H1 (cell line): Measurements from ENCODE around the gene NECTIN1. TPM values are rescaled to one million over a fixed set of nuclear protein-coding genes. Genes with fewer than 3 reads are reported as not detected.
A peak's percentile ranks its signal among the peaks of the same experiment; 100 is the strongest.

ENCODE experiments used
- CTCF ChIA-PET: fragments of 300-600 bp; sonication (Branson Sonifier 250); formaldehyde crosslinking; loops from one replicate; lab custom pipeline; 2021; ENCODE audit not compliant: partially characterized antibody; lab: Charles Lee
- POLR2A ChIA-PET: fragments of 300-600 bp; sonication (Branson Sonifier 250); formaldehyde crosslinking; loops from one replicate; lab custom pipeline; 2021; ENCODE audit warnings: inconsistent platforms; ENCODE audit not compliant: partially characterized antibody; lab: Charles Lee
- DNase-seq, 2 experiments: peaks; one replicate each; pipeline versions ENCODE4 v3.0.0 to v3.0.0-alpha.2; 2010 to 2022; ENCODE audit warnings: low spot score in 2 of 2, low read depth in 1 of 2, mixed read lengths in 1 of 2
- FAIRE-seq: peaks from 2 replicates; lab custom pipeline; 2011; peaks lifted over from hg19 to GRCh38; lab: Jason Lieb, UNC
- H2AFZ ChIP-seq: 2 replicates; pipeline ENCODE4 v1.8.1; 2012; ENCODE audit warnings: low read length, inconsistent platforms
- H2AK5ac ChIP-seq: 2 replicates; pipeline ENCODE4 v1.6.1; 2013; ENCODE audit warnings: low read depth, low read length
- H2BK120ac ChIP-seq: replicated peaks from 2 replicates; pipeline ENCODE3; 2013; ENCODE audit warnings: low read depth, low read length, inconsistent platforms
- H2BK12ac ChIP-seq: 2 replicates; pipeline ENCODE4 v1.6.1; 2013; ENCODE audit warnings: low read depth, low read length
- H2BK15ac ChIP-seq: 2 replicates; pipeline ENCODE4 v1.6.1; 2013; ENCODE audit warnings: low read length
- H2BK20ac ChIP-seq: 2 replicates; pipeline ENCODE4 v1.6.1; 2013; ENCODE audit warnings: low read length
- H2BK5ac ChIP-seq: 2 replicates; pipeline ENCODE4 v1.6.1; 2013; ENCODE audit warnings: low read depth, low read length
- H3K14ac ChIP-seq: 2 replicates; pipeline ENCODE4 v1.6.1; 2013; ENCODE audit warnings: inconsistent platforms; ENCODE audit not compliant: insufficient read length
- H3K18ac ChIP-seq: 2 replicates; pipeline ENCODE4 v1.6.1; 2013; ENCODE audit warnings: low read length; ENCODE audit errors: extremely low read depth
- H3K23ac ChIP-seq: 2 replicates; pipeline ENCODE4 v1.6.1; 2013; ENCODE audit warnings: inconsistent platforms; ENCODE audit not compliant: insufficient read length
- H3K23me2 ChIP-seq: 2 replicates; pipeline ENCODE4 v1.6.1; 2013; ENCODE audit warnings: low read depth, low read length
- H3K27ac ChIP-seq: 2 replicates; pipeline ENCODE4 v1.6.1; 2011; ENCODE audit warnings: low read depth, low read length, inconsistent platforms
- H3K27me3 ChIP-seq, 4 experiments: replicated peaks in 1 of 4; 1 replicate in 1 of 4; 2 replicates in 3 of 4; pipeline versions ENCODE4 v1.6.1 to v1.8.1; 2011 to 2013; ENCODE audit warnings: low read length in 3 of 4, mild to moderate bottlenecking in 3 of 4, inconsistent platforms in 2 of 4, mixed read lengths in 2 of 4, moderate library complexity in 1 of 4; ENCODE audit not compliant: control insufficient read depth in 3 of 4, insufficient read depth in 3 of 4; ENCODE audit errors: extremely low read depth in 1 of 4
- H3K36me3 ChIP-seq, 4 experiments: 2 replicates each; pipeline versions ENCODE4 v1.6.1 to v1.8.1; 2011 to 2013; ENCODE audit warnings: mild to moderate bottlenecking in 4 of 4, low read length in 3 of 4, moderate library complexity in 2 of 4, control low read depth in 1 of 4, inconsistent platforms in 1 of 4; ENCODE audit not compliant: insufficient read depth in 4 of 4, control insufficient read depth in 2 of 4
- H3K4ac ChIP-seq: replicated peaks from 2 replicates; pipeline ENCODE3; 2013; ENCODE audit warnings: low read length, low read depth, mixed read lengths, inconsistent platforms; ENCODE audit not compliant: insufficient read length
- H3K4me1 ChIP-seq, 4 experiments: replicated peaks in 1 of 4; 1 replicate in 1 of 4; 2 replicates in 3 of 4; pipeline versions ENCODE4 v1.6.1 to v1.8.1; 2011 to 2013; ENCODE audit warnings: low read length in 3 of 4, inconsistent platforms in 2 of 4, mixed read lengths in 1 of 4; ENCODE audit not compliant: insufficient read depth in 4 of 4, control insufficient read depth in 3 of 4
- H3K4me2 ChIP-seq, 2 experiments: 2 replicates each; pipeline versions ENCODE4 v1.6.1 to v1.8.1; 2011 to 2013; ENCODE audit warnings: low read depth in 2 of 2, low read length in 2 of 2, control low read depth in 1 of 2, inconsistent platforms in 1 of 2, mild to moderate bottlenecking in 1 of 2; ENCODE audit not compliant: insufficient read depth in 1 of 2
- H3K4me3 ChIP-seq, 4 experiments: fragments of 200-600, 300-600 bp in 1 of 4; sonication (generic), shearing (Covaris generic), sonication (Bioruptor Twin) in 1 of 4; 2 replicates each; pipeline versions ENCODE4 v1.5.1 to v1.8.1; 2011 to 2016; ENCODE audit warnings: low read length in 4 of 4, low read depth in 3 of 4, control low read depth in 2 of 4, inconsistent platforms in 2 of 4, mild to moderate bottlenecking in 2 of 4, mixed read lengths in 1 of 4, moderate library complexity in 1 of 4; ENCODE audit not compliant: insufficient read depth in 2 of 4; ENCODE audit errors: extremely low read depth in 1 of 4
- H3K56ac ChIP-seq: replicated peaks from 2 replicates; pipeline ENCODE3; 2013; ENCODE audit warnings: low read depth, mild to moderate bottlenecking, mixed read lengths, low read length, inconsistent platforms; ENCODE audit not compliant: insufficient read length
- H3K79me1 ChIP-seq: 2 replicates; pipeline ENCODE4 v1.6.1; 2013; ENCODE audit warnings: low read depth, low read length, control low read depth
- H3K79me2 ChIP-seq, 2 experiments: 2 replicates each; pipeline versions ENCODE4 v1.6.1 to v1.8.1; 2012 to 2013; ENCODE audit warnings: low read length in 2 of 2, mild to moderate bottlenecking in 2 of 2, inconsistent platforms in 1 of 2; ENCODE audit not compliant: insufficient read depth in 2 of 2, control insufficient read depth in 1 of 2
- H3K9ac ChIP-seq, 4 experiments: replicated peaks in 1 of 4; 1 replicate in 1 of 4; 2 replicates in 3 of 4; pipeline versions ENCODE4 v1.6.1 to v1.8.1; 2011 to 2013; ENCODE audit warnings: low read depth in 3 of 4, low read length in 3 of 4, control low read depth in 2 of 4, mild to moderate bottlenecking in 2 of 4, moderate library complexity in 2 of 4, inconsistent platforms in 1 of 4; ENCODE audit errors: extremely low read depth in 1 of 4
- H3K9me3 ChIP-seq, 2 experiments: 2 replicates each; pipeline versions ENCODE4 v1.6.1 to v1.8.1; 2012 to 2013; ENCODE audit warnings: mild to moderate bottlenecking in 2 of 2, moderate library complexity in 2 of 2, control low read depth in 1 of 2, inconsistent platforms in 1 of 2, low read depth in 1 of 2, low read length in 1 of 2, mixed read lengths in 1 of 2; ENCODE audit not compliant: insufficient read depth in 2 of 2
- H4K20me1 ChIP-seq, 2 experiments: replicated peaks in 1 of 2; 2 replicates each; pipeline versions ENCODE3 to v1.8.1; 2011 to 2013; ENCODE audit warnings: inconsistent platforms in 2 of 2, low read length in 2 of 2, mild to moderate bottlenecking in 1 of 2; ENCODE audit not compliant: insufficient read depth in 2 of 2, control insufficient read depth in 1 of 2
- H4K5ac ChIP-seq: 2 replicates; pipeline ENCODE4 v1.6.1; 2013; ENCODE audit warnings: low read length, low read depth, mixed read lengths, inconsistent platforms; ENCODE audit not compliant: insufficient read length
- H4K8ac ChIP-seq: 2 replicates; pipeline ENCODE4 v1.8.0; 2013; ENCODE audit warnings: mild to moderate bottlenecking, moderate library complexity, low read length, inconsistent platforms; ENCODE audit not compliant: insufficient read depth; ENCODE audit errors: extremely low read depth
- H4K91ac ChIP-seq: replicated peaks from 2 replicates; pipeline ENCODE3; 2013; ENCODE audit warnings: low read length, mixed read lengths, inconsistent platforms; ENCODE audit not compliant: insufficient read length
- GABPA ChIP-seq: IDR thresholded peaks from 2 replicates; pipeline ENCODE4 v1.6.1; 2011; ENCODE audit warnings: mild to moderate bottlenecking, low read length, moderate library complexity, borderline replicate concordance; ENCODE audit not compliant: insufficient read depth
- KDM5A ChIP-seq: fragments of 200-600 bp; IDR thresholded peaks from 2 replicates; pipeline ENCODE4 v1.7.1; 2012; ENCODE audit warnings: mild to moderate bottlenecking, low read length, inconsistent platforms, mixed read lengths
- POLR2A ChIP-seq, 2 experiments: IDR thresholded peaks; 1 replicate in 1 of 2; 2 replicates in 1 of 2; pipeline ENCODE4 v1.6.1; 2011; ENCODE audit warnings: low read depth in 2 of 2, low read length in 2 of 2, mild to moderate bottlenecking in 2 of 2; ENCODE audit errors: control extremely low read depth in 1 of 2
- RAD21 ChIP-seq, 2 experiments: IDR thresholded peaks in 1 of 2; conservative IDR thresholded peaks in 1 of 2; 2 replicates each; pipeline ENCODE4 v1.6.1; 2011; ENCODE audit warnings: low read depth in 2 of 2, low read length in 2 of 2, improper control_type of control experiment in 1 of 2, inconsistent platforms in 1 of 2, mild to moderate bottlenecking in 1 of 2, moderate library complexity in 1 of 2
- RNF2 ChIP-seq: fragments of 200-900, 300-1000 bp; sonication (generic); IDR thresholded peaks from 2 replicates; pipeline ENCODE4 v1.7.1; 2016; ENCODE audit warnings: borderline replicate concordance, low read depth, mild to moderate bottlenecking, antibody characterized with exemption, low read length; ENCODE audit not compliant: poor library complexity, severe bottlenecking; ENCODE audit errors: missing control alignments
- RXRA ChIP-seq: IDR thresholded peaks from 2 replicates; pipeline ENCODE4 v1.6.1; 2011; ENCODE audit warnings: low read depth, mild to moderate bottlenecking, low read length, moderate library complexity; ENCODE audit not compliant: insufficient read depth
- SIRT6 ChIP-seq: IDR thresholded peaks from one replicate; pipeline ENCODE4 v1.7.1; 2012; ENCODE audit warnings: low read length, inconsistent platforms
- YY1 ChIP-seq: IDR thresholded peaks from 2 replicates; pipeline ENCODE4 v1.6.1; 2011; ENCODE audit warnings: low read depth, mild to moderate bottlenecking, low read length
- WGBS, 2 experiments: shearing (Covaris generic) in 1 of 2; methylation state at CpG; one replicate each; pipeline versions ENCODE4 v1.1.6 to v1.1.7; 2013 to 2015; ENCODE audit warnings: low lambda C conversion rate in 2 of 2, mixed read lengths in 2 of 2, inconsistent platforms in 1 of 2, low coverage in 1 of 2, missing lambda C conversion rate in 1 of 2; ENCODE audit not compliant: insufficient replicate concordance in 2 of 2, insufficient coverage in 1 of 2, insufficient read length in 1 of 2; ENCODE audit errors: extremely low coverage in 1 of 2, missing lambda C conversion rate in 1 of 2; 5-methylcytosine and 5-hydroxymethylcytosine counted together
- polyA plus RNA-seq, 7 experiments: library from polyadenylated mRNA; depleted of rRNA in 3 of 7; stranded (reverse) in 5 of 7; unstranded in 2 of 7; fragments of >200 nt in 5 of 7; fragments of 200-250 nt in 2 of 7; gene quantifications; 1 replicate in 5 of 7; 2 replicates in 1 of 7; 4 replicates in 1 of 7; pipeline versions ENCODE4 v1.2.1 to v1.2.3, GENCODE V29; 2011 to 2013; ENCODE audit warnings: missing spikeins in 2 of 7, mixed read lengths in 2 of 7
- total RNA-seq: library from RNA; stranded (reverse); fragmentation: NEBNext Ultra II Directional; extraction: Animal tissue kit (Norgen Biotek cat#: 25700); gene quantifications from 2 replicates; pipeline ENCODE4 v1.2.1, GENCODE V29; 2021
- TF ChIP-seq, protein P1 (sequence below): IDR thresholded peaks from 2 replicates; pipeline ENCODE4 v1.6.1; 2011; ENCODE audit warnings: low read depth, mild to moderate bottlenecking, low read length; ENCODE audit not compliant: insufficient read depth

NECTIN1 gene
- total and polyA plus RNA-seq, 2 of the 8 experiments (the other 6 are each of a cell fraction or from before 2014, with no cell fraction given): 43.2 to 97.7 TPM

DNA sequence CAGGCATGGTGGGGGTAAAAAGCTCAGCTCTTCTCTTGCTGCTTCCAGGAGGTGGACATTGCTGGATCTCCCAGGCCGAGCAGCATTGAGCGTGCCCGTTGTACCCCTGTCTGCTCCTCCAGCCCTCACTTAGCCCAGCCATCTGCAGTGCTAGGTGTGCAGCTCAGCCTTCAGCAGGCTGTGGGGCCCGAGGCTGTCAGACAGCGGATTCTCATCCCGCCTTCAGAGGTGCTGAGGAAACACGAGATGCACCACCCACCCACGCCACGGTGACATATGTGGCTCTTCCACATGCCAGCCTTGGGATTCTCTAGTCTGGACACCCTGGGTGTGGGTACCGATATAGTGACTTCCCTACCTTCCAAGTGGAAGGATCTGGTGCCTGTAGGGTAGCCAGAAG lies 48.9 kb upstream of the NECTIN1 start:
- H2BK5ac ChIP-seq: no peak overlapping the region
- no peaks in the 10 kb centered on the region for H3K79me2 ChIP-seq
- H4K91ac ChIP-seq: peak overlapping the region; percentile 19
- H2AFZ ChIP-seq: no peak overlapping the region
- H3K9me3 ChIP-seq: no peaks in the 10 kb centered on the region
- no peak overlapping the region for H3K23ac ChIP-seq
- DNase-seq (no peak), FAIRE-seq (no peak)
- peaks cover 0 to 5% of the 10 kb centered on the region in 2 experiments for H4K20me1 ChIP-seq
- H3K14ac ChIP-seq: no peak overlapping the region
- ChIA-PET CTCF (interaction anchor here (1.0 kb wide), 1 partner anchor 51 kb away, joined by 3 read pairs; no protein-coding TSS in a partner anchor), POLR2A (interaction anchor here (0.6 kb wide), 1 partner anchor 112 kb away, joined by 3 read pairs; no protein-coding TSS in a partner anchor)
- H3K56ac ChIP-seq: no peak overlapping the region
- H2BK15ac ChIP-seq: no peak overlapping the region
- no peak overlapping the region for H3K18ac ChIP-seq
- H4K5ac ChIP-seq: no peak overlapping the region
- no peak overlapping the region for H3K27ac ChIP-seq
- H3K4ac ChIP-seq: no peak overlapping the region
- no peak overlapping the region for H3K4me3 ChIP-seq
- no peak overlapping the region for H2AK5ac ChIP-seq
- H2BK20ac ChIP-seq: no peak overlapping the region
- H2BK120ac ChIP-seq: no peak overlapping the region
- no peak overlapping the region for H3K4me2 ChIP-seq
- no peak overlapping the region for H3K9ac ChIP-seq
- no peak overlapping the region for H2BK12ac ChIP-seq
- H3K23me2 ChIP-seq: no peaks in the 10 kb centered on the region
- no peaks in the 10 kb centered on the region for H3K79me1 ChIP-seq
- H3K36me3 ChIP-seq: no peaks in the 10 kb centered on the region
- WGBS, 2 experiments: 92% methylated on average over 10 of the region's 10 CpGs; no CpG with 5 or more reads in 1 of the 2 experiments
- 0 out of 2 replicates have a peak overlapping the region, but pooled peaks have one; percentile 22 for H4K8ac ChIP-seq
- H3K27me3 ChIP-seq: peaks cover 0 to 3% (median 0%) of the 10 kb centered on the region in 4 experiments; a peak in 1 of 7 replicates
- H3K4me1 ChIP-seq: peaks cover 0 to 9% (median 0%) of the 10 kb centered on the region in 4 experiments; a peak in 1 of 7 replicates
- TF ChIP-seq RAD21 (IDR thresholded peaks at IDR 0.05 in 1 of 2, conservative IDR thresholded peaks at IDR 0.05 in 1 of 2; ENCODE audit: low read depth in 2 of 2, low read length in 2 of 2): no peak
- TF ChIP-seq YY1: no peak
- no peak for TF ChIP-seq POLR2A (IDR thresholded peaks at IDR 0.05; ENCODE audit: control extremely low read depth in 1 of 2, low read depth in 2 of 2, low read length in 2 of 2)
- TF ChIP-seq SIRT6: no peak
- TF ChIP-seq RNF2: no peak
- no peak for TF ChIP-seq GABPA
- no peak for TF ChIP-seq KDM5A
- TF ChIP-seq, protein P1, sequence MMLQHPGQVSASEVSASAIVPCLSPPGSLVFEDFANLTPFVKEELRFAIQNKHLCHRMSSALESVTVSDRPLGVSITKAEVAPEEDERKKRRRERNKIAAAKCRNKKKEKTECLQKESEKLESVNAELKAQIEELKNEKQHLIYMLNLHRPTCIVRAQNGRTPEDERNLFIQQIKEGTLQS: no peak
- no peak for TF ChIP-seq RXRA
